Suprapubic skin (tissue), 4 donors: ENCODE results near the gene TMEM167B.

ENCODE experiments used
- CTCF ChIP-seq, 2 donors: fragments of 200-600 bp in 1 of 2; fragments of 450-650 bp in 1 of 2; sonication (generic) in 1 of 2; IDR thresholded peaks; one replicate each; pipeline ENCODE4 v1.5.1; 2016 to 2019; ENCODE audit warnings: antibody characterized with exemption in 2 of 2, mild to moderate bottlenecking in 1 of 2, moderate library complexity in 1 of 2
- EP300 ChIP-seq: sonication (generic); formaldehyde crosslinking; IDR thresholded peaks from one replicate; pipeline ENCODE4 v1.6.1; 2017; ENCODE audit warnings: antibody characterized with exemption
- POLR2A ChIP-seq, 2 donors: fragments of 450-650 bp; IDR thresholded peaks; one replicate each; pipeline ENCODE4 v1.6.1; 2017; ENCODE audit warnings: antibody characterized with exemption in 2 of 2, mild to moderate bottlenecking in 2 of 2, moderate library complexity in 2 of 2
- POLR2AphosphoS5 ChIP-seq, 3 donors: sonication (generic); formaldehyde crosslinking; IDR thresholded peaks; one replicate each; pipeline ENCODE4 v1.6.1; 2017; ENCODE audit warnings: antibody characterized with exemption in 3 of 3

- TF ChIP-seq CTCF (IDR thresholded peaks at IDR 0.05) (no peak), POLR2AphosphoS5 (IDR thresholded peaks at IDR 0.05) (peak; percentile 36 to 94 (median 82)), POLR2A (IDR thresholded peaks at IDR 0.05) (peak; percentile 60 to 80), EP300 (no peak)
These were observed at the start of gene TMEM167B for GRCh38 chr1:109090196-109091077.
